Left ventricle myocardium inferior (tissue), 1 donor: Measurements from ENCODE around the gene KAZN. TPM values are rescaled to one million over a fixed set of nuclear protein-coding genes. Genes with fewer than 3 reads are reported as not detected.

Experiments
- DNase-seq: peaks from one replicate; pipeline ENCODE4 v3.0.0-alpha.2; 2020
- H3K27ac ChIP-seq: fragments of 200-600 bp; replicated peaks from 2 replicates; pipeline ENCODE4 v1.8.0; 2021
- H3K27me3 ChIP-seq: fragments of 200-600 bp; 2 replicates; pipeline ENCODE4 v1.8.0; 2021; ENCODE audit warnings: low read depth
- H3K36me3 ChIP-seq: fragments of 200-600 bp; 2 replicates; pipeline ENCODE4 v1.8.0; 2021
- H3K4me1 ChIP-seq: fragments of 200-600 bp; 2 replicates; pipeline ENCODE4 v1.8.0; 2021
- H3K4me3 ChIP-seq: fragments of 200-600 bp; 2 replicates; pipeline ENCODE4 v1.8.0; 2021; ENCODE audit warnings: mild to moderate bottlenecking, moderate library complexity
- H3K9me3 ChIP-seq: fragments of 200-600 bp; replicated peaks from 2 replicates; pipeline ENCODE4 v1.8.0; 2021
- CTCF ChIP-seq: fragments of 200-600 bp; IDR thresholded peaks from 2 replicates; pipeline ENCODE4 v1.8.0; 2021; ENCODE audit warnings: antibody characterized with exemption, mild to moderate bottlenecking, borderline replicate concordance
- intact Hi-C: fragments of 100-400 bp; cut with micrococcal nuclease; formaldehyde crosslinking; loops from one replicate; pipeline ENCODE4 v1.11.0; 2022
- total RNA-seq: library from RNA; stranded (reverse); fragmentation: NEBNext Ultra II Directional; extraction: Animal tissue kit (Norgen Biotek cat#: 25700); gene quantifications from one replicate; pipeline ENCODE4 v1.2.1, GENCODE V29; 2021
- donor health status: DM: no; HTN: yes; CAD: no; lungs with severe emphysema.

Gene KAZN
- total RNA-seq, 1 donor from 2014 or later, result 2.2 TPM

- Histone ChIP-seq H3K9me3 (no peaks in the 10 kb centered on the region), H3K27ac (no peak overlapping the region), H3K27me3 (peaks cover 37% of the 10 kb centered on the region), H3K4me1 (no peaks in the 10 kb centered on the region), H3K36me3 (no peaks in the 10 kb centered on the region), H3K4me3 (no peak overlapping the region)
- no peak for DNase-seq
- no peak for TF ChIP-seq CTCF
- intact Hi-C loops, result no loop called here
Measured at GRCh38 chr1:14889825-14890440, 291.4 kb downstream of the KAZN start.

GRCh38 chr1:14891991-14892390, 293.5 kb downstream of the KAZN start:
- Histone ChIP-seq H3K27ac (no peak overlapping the region), H3K9me3 (no peaks in the 10 kb centered on the region), H3K36me3 (no peaks in the 10 kb centered on the region), H3K4me3 (no peak overlapping the region), H3K4me1 (no peaks in the 10 kb centered on the region), H3K27me3 (peaks cover 57% of the 10 kb centered on the region)
- TF ChIP-seq CTCF, result no peak
- intact Hi-C loops, result no loop called here
- no peak for DNase-seq

- Histone ChIP-seq H3K4me1 (no peaks in the 10 kb centered on the region), H3K4me3 (no peak overlapping the region), H3K27me3 (peaks cover 87% of the 10 kb centered on the region), H3K9me3 (no peaks in the 10 kb centered on the region), H3K36me3 (no peaks in the 10 kb centered on the region), H3K27ac (no peak overlapping the region)
- intact Hi-C loops, result no loop called here
- DNase-seq, result no peak
- TF ChIP-seq CTCF, result no peak
Measured at GRCh38 chr1:14894811-14895560, 296.5 kb downstream of the KAZN start.

- Histone ChIP-seq H3K4me1 (no peaks in the 10 kb centered on the region), H3K4me3 (no peak overlapping the region), H3K9me3 (no peaks in the 10 kb centered on the region), H3K36me3 (no peaks in the 10 kb centered on the region), H3K27ac (no peak overlapping the region), H3K27me3 (peaks cover 95% of the 10 kb centered on the region)
- no peak for DNase-seq
- intact Hi-C loops, result no loop called here
- TF ChIP-seq CTCF, result no peak
Measured at GRCh38 chr1:14895727-14896126, 297.2 kb downstream of the KAZN start.

- Histone ChIP-seq H3K27ac (no peak overlapping the region), H3K27me3 (peaks cover 99% of the 10 kb centered on the region), H3K4me1 (no peaks in the 10 kb centered on the region), H3K4me3 (no peak overlapping the region), H3K36me3 (no peaks in the 10 kb centered on the region), H3K9me3 (no peaks in the 10 kb centered on the region)
- TF ChIP-seq CTCF, result no peak
- intact Hi-C loops, result no loop called here
- DNase-seq, result no peak
Measured at GRCh38 chr1:14896381-14897079, 298.0 kb downstream of the KAZN start.
